Left lobe of liver (tissue), 1 donor: ENCODE results near the gene ASB3. TPM values are rescaled to one million over a fixed set of nuclear protein-coding genes. Genes with fewer than 3 reads are reported as not detected.

Source experiments
- total RNA-seq: library from RNA; stranded (reverse); gene quantifications from one replicate; pipeline ENCODE4 v1.2.1, GENCODE V29; 2021
- donor health status: DM: no; HTN: yes; CAD: no.

Gene ASB3
- total RNA-seq, 1 donor from 2014 or later, result 5.2 TPM

Other genes starting within 250 kb of the ASB3 start
- 1.8 TPM for gene CHAC2, start 19.1 kb downstream of the ASB3 start, total RNA-seq
- gene ERLEC1, start 91 bp upstream of the ASB3 start, total RNA-seq, result 19.0 TPM
- 1.6 TPM for gene GPR75, start 73.0 kb upstream of the ASB3 start, total RNA-seq
- gene PSME4, start 184.0 kb upstream of the ASB3 start, total RNA-seq, result 35.3 TPM